ENCODE data around the gene DES.

- TF ChIP-seq NFIC (IDR thresholded peaks at IDR 0.05): no peak
- no peak for TF ChIP-seq CEBPB (IDR thresholded peaks at IDR 0.05)
- TF ChIP-seq RAD21 (IDR thresholded peaks at IDR 0.05; ENCODE audit: low read depth): no peak
- no peak for TF ChIP-seq REST (IDR thresholded peaks at IDR 0.05; ENCODE audit: low read depth)
- TF ChIP-seq ZBTB7A (IDR thresholded peaks at IDR 0.05; ENCODE audit: low read depth): no peak
- TF ChIP-seq CREB1 (IDR thresholded peaks at IDR 0.05; ENCODE audit: low read depth): no peak
- TF ChIP-seq TCF12 (IDR thresholded peaks at IDR 0.05; ENCODE audit: low read depth): 0 out of 2 replicates have a peak, but pooled peaks have one; percentile 26
- no peak for TF ChIP-seq YY1 (IDR thresholded peaks at IDR 0.05; ENCODE audit: low read depth)
- TF ChIP-seq EP300 (IDR thresholded peaks at IDR 0.05; ENCODE audit: borderline replicate concordance): no peak
- peak; percentile 73 for TF ChIP-seq MAX (IDR thresholded peaks at IDR 0.05)
- TF ChIP-seq TAF1 (IDR thresholded peaks at IDR 0.05; ENCODE audit: low read depth): peak; percentile 66
- TF ChIP-seq EGR1 (IDR thresholded peaks at IDR 0.05): no peak
Observed at GRCh38 chr2:219387306-219388120, 30.7 kb upstream of the DES start, which contains the start of gene DNPEP.
